ENCODE results near the gene PF4V1. TPM values are rescaled to one million over a fixed set of nuclear protein-coding genes. Genes with fewer than 3 reads are reported as not detected.

The PF4V1 gene
- total and polyA plus RNA-seq, 2 of the 13 experiments (the other 11 are each of a cell fraction or from before 2014, with no cell fraction given) = not detected

- Histone ChIP-seq H3K79me2 (ENCODE audit: insufficient read depth, low read length) (no peaks in the 10 kb centered on the region), H3K27ac (ENCODE audit: extremely low read length, insufficient read depth, low read length) (no peak overlapping the region), H3K4me3 (replicated peaks in 1 of 3; ENCODE audit: insufficient read depth in 1 of 3, low read depth in 2 of 3, low read length in 3 of 3) (no peak overlapping the region), H3K27me3 (ENCODE audit: control insufficient read depth in 1 of 2, insufficient read depth in 2 of 2, low read length in 2 of 2) (peaks cover 0 to 19% of the 10 kb centered on the region in 2 experiments; a peak in 3 of 5 replicates), H4K20me1 (ENCODE audit: insufficient read depth, low read length) (no peaks in the 10 kb centered on the region), H2AFZ (ENCODE audit: low read length) (no peak overlapping the region), H3K9ac (ENCODE audit: insufficient read depth, low read depth, low read length) (no peak overlapping the region), H3K36me3 (replicated peaks in 1 of 2; ENCODE audit: control insufficient read depth in 1 of 2, insufficient read depth in 2 of 2, low read length in 2 of 2) (no peaks in the 10 kb centered on the region), H3K4me1 (ENCODE audit: insufficient read depth, low read length) (peaks cover 8% of the 10 kb centered on the region; the same call in 1 of the 2 replicates), H3K4me2 (ENCODE audit: low read depth, low read length) (no peak overlapping the region), H3K9me3 (ENCODE audit: low read length) (no peaks in the 10 kb centered on the region)
- BruUV-seq (replicated peaks) = no TSS peak
- no peak for ATAC-seq
- in situ Hi-C loops (cut with HindIII; ENCODE audit: extremely low pct_ligation_motif_present, low pct_unique_long_range_greater_than_20kb) = no loop called here
- intact Hi-C loops (cut with micrococcal nuclease; ENCODE audit: unreplicated experiment) = no loop called here
- 91% methylated on average over 1 of the region's 1 CpG for WGBS (ENCODE audit: low lambda C conversion rate)
- CTCF ChIA-PET (ENCODE audit: low intra/inter-chr PET ratio, low total read pairs) = no interaction called here
- FAIRE-seq = no peak
- DNase-seq (ENCODE audit: low spot score) = no peak
- TF ChIP-seq RFX1 (IDR thresholded peaks at IDR 0.05) (no peak), NCOA2 (CRISPR knock-in tag; IDR thresholded peaks at IDR 0.05) (no peak)
- POLR2A ChIA-PET = no interaction called here
Measured at GRCh38 chr4:73870768-73871167, 17.7 kb downstream of the PF4V1 start.

GRCh38 chr4:73871511-73872310 is 18.6 kb downstream of the PF4V1 start:
- Histone ChIP-seq H3K36me3 (replicated peaks in 1 of 2; ENCODE audit: control insufficient read depth in 1 of 2, insufficient read depth in 2 of 2, low read length in 2 of 2) (no peaks in the 10 kb centered on the region), H3K4me1 (ENCODE audit: insufficient read depth, low read length) (peaks cover 8% of the 10 kb centered on the region; the same call in 1 of the 2 replicates), H3K27ac (ENCODE audit: extremely low read length, insufficient read depth, low read length) (no peak overlapping the region), H3K9me3 (ENCODE audit: low read length) (no peaks in the 10 kb centered on the region), H2AFZ (ENCODE audit: low read length) (no peak overlapping the region), H3K27me3 (ENCODE audit: control insufficient read depth in 1 of 2, insufficient read depth in 2 of 2, low read length in 2 of 2) (peaks cover 0 to 19% of the 10 kb centered on the region in 2 experiments; a peak in 3 of 5 replicates), H3K4me2 (ENCODE audit: low read depth, low read length) (no peak overlapping the region), H3K9ac (ENCODE audit: insufficient read depth, low read depth, low read length) (no peak overlapping the region), H4K20me1 (ENCODE audit: insufficient read depth, low read length) (no peaks in the 10 kb centered on the region), H3K79me2 (ENCODE audit: insufficient read depth, low read length) (no peaks in the 10 kb centered on the region), H3K4me3 (replicated peaks in 1 of 3; ENCODE audit: insufficient read depth in 1 of 3, low read depth in 2 of 3, low read length in 3 of 3) (no peak overlapping the region)
- POLR2A ChIA-PET = no interaction called here
- no TSS peak for BruUV-seq (replicated peaks)
- intact Hi-C loops (cut with micrococcal nuclease; ENCODE audit: unreplicated experiment) = no loop called here
- ATAC-seq (no peak), DNase-seq (ENCODE audit: low spot score) (no peak), FAIRE-seq (no peak)
- in situ Hi-C loops (cut with HindIII; ENCODE audit: extremely low pct_ligation_motif_present, low pct_unique_long_range_greater_than_20kb) = no loop called here
- under 1% methylated on average over 6 of the region's 6 CpGs for WGBS (ENCODE audit: low lambda C conversion rate)
- CTCF ChIA-PET (ENCODE audit: low intra/inter-chr PET ratio, low total read pairs) = no interaction called here
- TF ChIP-seq ZNF24 (IDR thresholded peaks at IDR 0.05) = no peak
- TF ChIP-seq ARNT2 (CRISPR knock-in tag; IDR thresholded peaks at IDR 0.05; ENCODE audit: low read depth) = no peak
- TF ChIP-seq IKZF1 (IDR thresholded peaks at IDR 0.05) = no peak
- no peak for TF ChIP-seq DR1 (CRISPR knock-in tag; IDR thresholded peaks at IDR 0.05)
- TF ChIP-seq, protein P1, sequence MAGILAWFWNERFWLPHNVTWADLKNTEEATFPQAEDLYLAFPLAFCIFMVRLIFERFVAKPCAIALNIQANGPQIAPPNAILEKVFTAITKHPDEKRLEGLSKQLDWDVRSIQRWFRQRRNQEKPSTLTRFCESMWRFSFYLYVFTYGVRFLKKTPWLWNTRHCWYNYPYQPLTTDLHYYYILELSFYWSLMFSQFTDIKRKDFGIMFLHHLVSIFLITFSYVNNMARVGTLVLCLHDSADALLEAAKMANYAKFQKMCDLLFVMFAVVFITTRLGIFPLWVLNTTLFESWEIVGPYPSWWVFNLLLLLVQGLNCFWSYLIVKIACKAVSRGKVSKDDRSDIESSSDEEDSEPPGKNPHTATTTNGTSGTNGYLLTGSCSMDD (CRISPR knock-in tag; IDR thresholded peaks at IDR 0.05) = no peak
- no peak for TF ChIP-seq SNAI1 (CRISPR knock-in tag; IDR thresholded peaks at IDR 0.05; ENCODE audit: borderline replicate concordance)
- no peak for TF ChIP-seq ZNF775 (CRISPR knock-in tag; IDR thresholded peaks at IDR 0.05; ENCODE audit: borderline replicate concordance)
- TF ChIP-seq FIP1L1 (IDR thresholded peaks at IDR 0.05; ENCODE audit: borderline replicate concordance, insufficient read depth, low read depth, low read length) = no peak
- no peak for TF ChIP-seq TBX2 (CRISPR knock-in tag; IDR thresholded peaks at IDR 0.05; ENCODE audit: borderline replicate concordance)
- TF ChIP-seq ZNF414 (CRISPR knock-in tag; IDR thresholded peaks at IDR 0.05) = no peak
- TF ChIP-seq ZKSCAN1 (IDR thresholded peaks at IDR 0.05; ENCODE audit: low read length) = no peak
- TF ChIP-seq RCOR2 (CRISPR knock-in tag; IDR thresholded peaks at IDR 0.05) = no peak
- TF ChIP-seq ZNF367 (CRISPR knock-in tag; IDR thresholded peaks at IDR 0.05; ENCODE audit: borderline replicate concordance) = no peak
- TF ChIP-seq, protein P2, sequence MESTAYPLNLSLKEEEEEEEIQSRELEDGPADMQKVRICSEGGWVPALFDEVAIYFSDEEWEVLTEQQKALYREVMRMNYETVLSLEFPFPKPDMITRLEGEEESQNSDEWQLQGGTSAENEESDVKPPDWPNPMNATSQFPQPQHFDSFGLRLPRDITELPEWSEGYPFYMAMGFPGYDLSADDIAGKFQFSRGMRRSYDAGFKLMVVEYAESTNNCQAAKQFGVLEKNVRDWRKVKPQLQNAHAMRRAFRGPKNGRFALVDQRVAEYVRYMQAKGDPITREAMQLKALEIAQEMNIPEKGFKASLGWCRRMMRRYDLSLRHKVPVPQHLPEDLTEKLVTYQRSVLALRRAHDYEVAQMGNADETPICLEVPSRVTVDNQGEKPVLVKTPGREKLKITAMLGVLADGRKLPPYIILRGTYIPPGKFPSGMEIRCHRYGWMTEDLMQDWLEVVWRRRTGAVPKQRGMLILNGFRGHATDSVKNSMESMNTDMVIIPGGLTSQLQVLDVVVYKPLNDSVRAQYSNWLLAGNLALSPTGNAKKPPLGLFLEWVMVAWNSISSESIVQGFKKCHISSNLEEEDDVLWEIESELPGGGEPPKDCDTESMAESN (CRISPR knock-in tag; conservative IDR thresholded peaks at IDR 0.05) = no peak
